BE2C (cell line): ENCODE data around the gene USP34.

Experiments
- DNase-seq: peaks from one replicate; pipeline ENCODE4 v3.0.0-alpha.2; 2020
- H3K27me3 ChIP-seq: fragments of 250-450 bp; sonication (Bioruptor Pico); 2 replicates; pipeline ENCODE4 v1.5.1; 2020; ENCODE audit warnings: mild to moderate bottlenecking
- H3K36me3 ChIP-seq: fragments of 250-450 bp; sonication (Bioruptor Pico); 2 replicates; pipeline ENCODE4 v1.5.1; 2020; ENCODE audit warnings: mild to moderate bottlenecking
- H3K4me1 ChIP-seq: fragments of 250-450 bp; sonication (Bioruptor Pico); 2 replicates; pipeline ENCODE4 v1.5.1; 2020
- H3K4me3 ChIP-seq: 2 replicates; pipeline ENCODE4 v1.5.1; 2011; ENCODE audit warnings: low read depth, low read length
- H3K9me3 ChIP-seq: fragments of 250-450 bp; sonication (Bioruptor Pico); 2 replicates; pipeline ENCODE4 v1.5.1; 2020
- TF ChIP-seq, protein P1 (sequence below): IDR thresholded peaks from 2 replicates; pipeline ENCODE4 v1.5.1; 2012; ENCODE audit warnings: mild to moderate bottlenecking, low read depth, low read length

USP34 gene

DNA sequence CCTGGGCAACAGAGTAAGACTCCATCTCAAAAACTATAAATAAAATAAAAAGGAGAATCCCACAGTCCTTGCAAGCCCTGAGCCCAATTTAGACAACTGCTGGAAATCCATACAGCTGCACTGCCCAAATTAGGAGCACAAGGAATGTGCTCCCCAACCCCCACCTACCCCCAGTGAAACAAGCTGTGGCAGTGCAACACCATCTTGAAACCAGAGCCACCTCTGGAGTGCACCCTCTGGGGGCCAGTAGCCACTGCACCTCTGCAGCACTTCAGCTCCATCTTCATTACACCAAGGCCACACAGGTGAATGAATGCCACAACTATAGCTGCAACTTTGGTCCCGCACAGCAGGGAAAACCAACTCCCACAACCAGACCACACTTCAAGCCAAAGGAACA lies 37.3 kb downstream of the USP34 start:
- TF ChIP-seq, protein P1, sequence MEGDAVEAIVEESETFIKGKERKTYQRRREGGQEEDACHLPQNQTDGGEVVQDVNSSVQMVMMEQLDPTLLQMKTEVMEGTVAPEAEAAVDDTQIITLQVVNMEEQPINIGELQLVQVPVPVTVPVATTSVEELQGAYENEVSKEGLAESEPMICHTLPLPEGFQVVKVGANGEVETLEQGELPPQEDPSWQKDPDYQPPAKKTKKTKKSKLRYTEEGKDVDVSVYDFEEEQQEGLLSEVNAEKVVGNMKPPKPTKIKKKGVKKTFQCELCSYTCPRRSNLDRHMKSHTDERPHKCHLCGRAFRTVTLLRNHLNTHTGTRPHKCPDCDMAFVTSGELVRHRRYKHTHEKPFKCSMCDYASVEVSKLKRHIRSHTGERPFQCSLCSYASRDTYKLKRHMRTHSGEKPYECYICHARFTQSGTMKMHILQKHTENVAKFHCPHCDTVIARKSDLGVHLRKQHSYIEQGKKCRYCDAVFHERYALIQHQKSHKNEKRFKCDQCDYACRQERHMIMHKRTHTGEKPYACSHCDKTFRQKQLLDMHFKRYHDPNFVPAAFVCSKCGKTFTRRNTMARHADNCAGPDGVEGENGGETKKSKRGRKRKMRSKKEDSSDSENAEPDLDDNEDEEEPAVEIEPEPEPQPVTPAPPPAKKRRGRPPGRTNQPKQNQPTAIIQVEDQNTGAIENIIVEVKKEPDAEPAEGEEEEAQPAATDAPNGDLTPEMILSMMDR: no peak
- Histone ChIP-seq H3K4me1 (no peaks in the 10 kb centered on the region), H3K4me3 (no peak overlapping the region), H3K9me3 (no peaks in the 10 kb centered on the region), H3K36me3 (no peaks in the 10 kb centered on the region), H3K27me3 (no peaks in the 10 kb centered on the region)
- DNase-seq: no peak

DNA sequence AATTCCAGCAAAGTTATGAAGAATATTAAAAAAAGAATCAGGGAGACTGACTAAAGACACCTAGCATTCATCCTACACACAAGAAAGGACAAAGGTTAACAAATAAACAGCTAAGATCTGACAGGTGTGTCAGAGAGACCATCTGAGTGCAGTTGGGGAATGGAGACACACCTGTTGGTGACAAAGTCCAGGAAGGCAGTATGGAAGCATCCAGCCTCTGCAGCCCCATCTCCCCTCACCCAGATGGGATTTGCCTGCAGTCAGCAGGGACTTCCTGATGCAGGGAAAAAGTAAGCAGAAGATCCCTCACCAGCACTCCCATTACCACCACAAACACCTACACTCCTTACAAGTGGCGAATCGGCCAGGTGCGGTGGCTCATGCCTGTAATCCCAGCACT lies 37.9 kb downstream of the USP34 start:
- Histone ChIP-seq H3K27me3 (no peaks in the 10 kb centered on the region), H3K9me3 (no peaks in the 10 kb centered on the region), H3K36me3 (no peaks in the 10 kb centered on the region), H3K4me1 (no peaks in the 10 kb centered on the region), H3K4me3 (no peak overlapping the region)
- TF ChIP-seq, protein P1: no peak
- no peak for DNase-seq

DNA sequence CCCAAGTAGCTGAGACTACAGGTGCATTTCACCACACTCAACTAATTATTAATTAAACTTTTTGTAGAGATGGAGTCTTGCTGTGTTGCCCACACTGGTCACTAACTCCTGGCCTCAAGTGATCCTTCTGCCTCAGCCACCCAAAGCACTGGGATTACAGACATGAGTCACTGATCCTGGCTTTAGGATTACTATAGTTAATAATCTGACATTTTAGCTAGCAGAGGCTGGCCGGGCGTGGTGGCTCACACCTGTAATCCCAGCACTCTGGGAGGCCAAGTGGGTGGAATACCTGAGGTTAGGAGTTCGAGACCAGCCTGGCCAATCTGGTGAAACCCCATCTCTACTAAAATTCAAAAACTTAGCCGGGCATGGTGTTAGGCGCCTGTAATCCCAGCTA lies 39.5 kb downstream of the USP34 start:
- no peaks in the 10 kb centered on the region for H3K9me3 ChIP-seq
- no peak overlapping the region for H3K4me3 ChIP-seq
- H3K4me1 ChIP-seq: no peaks in the 10 kb centered on the region
- TF ChIP-seq, protein P1: no peak
- H3K36me3 ChIP-seq: no peaks in the 10 kb centered on the region
- no peak for DNase-seq
- H3K27me3 ChIP-seq: no peaks in the 10 kb centered on the region

DNA sequence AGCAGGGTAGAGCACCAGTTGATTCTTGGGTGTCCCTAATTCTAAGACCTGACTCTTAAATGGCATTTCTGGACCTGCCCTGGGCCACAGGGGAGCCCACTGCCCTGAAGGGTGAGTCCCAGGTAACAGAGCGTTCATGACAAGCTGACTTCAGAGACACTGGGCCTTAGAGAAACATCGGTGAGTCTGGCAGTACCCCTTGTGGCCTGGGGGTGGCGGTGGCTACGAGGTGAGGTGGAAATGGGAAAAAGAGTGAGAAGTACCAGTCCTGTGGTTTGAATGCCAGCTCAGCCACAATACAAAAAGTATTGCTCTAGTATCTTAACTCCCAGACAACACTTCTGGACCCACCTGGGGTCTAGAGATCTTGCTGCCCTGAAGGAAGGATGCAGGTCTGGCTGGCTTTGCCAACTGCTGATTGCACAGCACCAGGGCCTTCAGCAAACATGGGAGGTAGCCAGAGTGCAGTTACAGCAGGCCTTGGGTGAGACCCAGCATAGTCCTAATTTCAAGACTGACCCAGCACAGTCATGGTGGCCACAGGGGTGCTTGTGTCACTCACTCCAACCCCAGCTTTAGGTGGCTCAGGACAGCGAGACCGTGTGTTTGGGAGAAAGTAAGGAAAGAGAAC lies 44.5 kb downstream of the USP34 start:
- H3K4me1 ChIP-seq: no peaks in the 10 kb centered on the region
- TF ChIP-seq, protein P1: peak; percentile 47
- H3K36me3 ChIP-seq: no peaks in the 10 kb centered on the region
- H3K27me3 ChIP-seq: no peaks in the 10 kb centered on the region
- no peak overlapping the region for H3K4me3 ChIP-seq
- no peaks in the 10 kb centered on the region for H3K9me3 ChIP-seq
- DNase-seq: peak; percentile 34

DNA sequence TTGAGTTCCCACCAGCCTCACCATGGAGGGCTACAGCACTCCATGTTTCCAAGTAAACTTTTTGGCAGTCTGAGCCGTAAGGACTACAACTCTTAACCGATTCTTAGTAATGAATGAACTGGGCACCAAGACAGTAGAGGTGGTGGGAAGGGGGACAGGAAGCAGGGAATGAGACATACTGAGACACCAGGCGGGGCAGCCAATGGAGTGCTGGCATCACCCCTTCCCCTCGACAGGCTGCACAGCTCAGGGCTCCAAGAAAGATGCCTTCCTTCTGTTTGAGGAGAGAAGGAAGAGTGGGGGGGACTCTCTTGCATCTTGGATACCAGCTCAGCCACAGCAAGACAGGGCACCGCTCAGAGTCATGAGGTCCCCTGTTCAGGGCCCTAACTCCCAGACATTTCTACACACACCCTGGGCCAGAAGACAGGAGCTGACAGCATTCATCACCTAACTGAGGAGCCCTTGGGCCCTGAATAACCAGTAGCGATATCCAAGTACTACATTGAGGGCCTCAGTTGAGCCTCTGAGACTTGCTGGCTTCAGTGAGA lies 45.2 kb downstream of the USP34 start:
- TF ChIP-seq, protein P1: no peak
- Histone ChIP-seq H3K4me3 (no peak overlapping the region), H3K4me1 (no peaks in the 10 kb centered on the region), H3K9me3 (no peaks in the 10 kb centered on the region), H3K27me3 (no peaks in the 10 kb centered on the region), H3K36me3 (no peaks in the 10 kb centered on the region)
- no peak for DNase-seq

DNA sequence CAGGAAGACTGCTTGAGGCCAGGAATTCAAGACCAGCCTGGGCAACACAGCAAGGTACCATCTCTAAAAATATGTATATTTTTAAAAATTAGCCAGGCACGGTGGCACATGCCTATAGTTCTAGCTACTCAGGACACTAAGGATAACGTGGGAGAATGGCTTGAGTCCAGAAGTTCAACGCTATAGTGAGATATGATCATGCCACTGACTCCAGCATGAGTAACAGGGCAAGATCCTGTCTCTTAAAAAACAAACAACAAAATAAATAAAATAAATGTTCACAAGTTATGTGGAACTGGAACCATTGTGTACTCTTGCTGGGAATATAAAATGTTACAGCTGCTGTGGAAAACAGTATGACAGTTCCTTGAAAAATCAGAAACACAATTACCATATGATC lies 47.2 kb downstream of the USP34 start:
- H3K9me3 ChIP-seq: no peaks in the 10 kb centered on the region
- no peak overlapping the region for H3K4me3 ChIP-seq
- TF ChIP-seq, protein P1: no peak
- H3K36me3 ChIP-seq: no peaks in the 10 kb centered on the region
- H3K27me3 ChIP-seq: no peaks in the 10 kb centered on the region
- no peaks in the 10 kb centered on the region for H3K4me1 ChIP-seq
- no peak for DNase-seq
